GM11168 (cell line): ENCODE data around the gene PSMG3.

Experiments
- in situ Hi-C: fragments of 300-500 bp; cut with MboI; formaldehyde crosslinking; loops from one replicate; pipeline ENCODE4 v1.12.0; 2022; ENCODE audit warnings: low sequenced_read_pairs; ENCODE audit not compliant: unreplicated experiment

Gene PSMG3

GRCh38 chr7:1597066-1597760, 27.4 kb upstream of the PSMG3 start:
- in situ Hi-C loops, result no loop called here

- in situ Hi-C loops, result no loop called here
These were observed 26.6 kb upstream of the PSMG3 start for GRCh38 chr7:1596181-1597043.

GRCh38 chr7:1595636-1596035, 25.8 kb upstream of the PSMG3 start:
- in situ Hi-C loops, result no loop called here

GRCh38 chr7:1595027-1595426, 25.2 kb upstream of the PSMG3 start:
- in situ Hi-C loops, result no loop called here

- in situ Hi-C loops, result no loop called here
These were observed 24.1 kb upstream of the PSMG3 start for GRCh38 chr7:1593904-1594421.

- in situ Hi-C loops, result no loop called here
These were observed 23.4 kb upstream of the PSMG3 start for GRCh38 chr7:1593091-1593866.

GRCh38 chr7:1592299-1592871, 22.6 kb upstream of the PSMG3 start:
- in situ Hi-C loops, result no loop called here

GRCh38 chr7:1591876-1592275, 22.0 kb upstream of the PSMG3 start:
- in situ Hi-C loops, result no loop called here

GRCh38 chr7:1591396-1591795, 21.6 kb upstream of the PSMG3 start:
- in situ Hi-C loops, result no loop called here

- in situ Hi-C loops, result no loop called here
These were observed 21.1 kb upstream of the PSMG3 start for GRCh38 chr7:1590887-1591286.

- in situ Hi-C loops, result no loop called here
These were observed 20.6 kb upstream of the PSMG3 start for GRCh38 chr7:1590476-1590875.

GRCh38 chr7:1588978-1589377, 19.1 kb upstream of the PSMG3 start:
- in situ Hi-C loops, result no loop called here

GRCh38 chr7:1587738-1588137, 17.9 kb upstream of the PSMG3 start:
- in situ Hi-C loops, result no loop called here

GRCh38 chr7:1586827-1587705, 17.2 kb upstream of the PSMG3 start:
- in situ Hi-C loops, result no loop called here

GRCh38 chr7:1586126-1586826, 16.4 kb upstream of the PSMG3 start:
- in situ Hi-C loops, result no loop called here

GRCh38 chr7:1585142-1585981, 15.5 kb upstream of the PSMG3 start:
- in situ Hi-C loops, result no loop called here

GRCh38 chr7:1584700-1585099, 14.9 kb upstream of the PSMG3 start:
- in situ Hi-C loops, result no loop called here
